ENCODE measurements around the gene RIPOR3.
"Not testable (repeated sequence)": the region's sequence is repeated elsewhere in the genome, so short reads cannot be mapped to it uniquely, and the experiment has no call there.

RIPOR3 gene

DNA sequence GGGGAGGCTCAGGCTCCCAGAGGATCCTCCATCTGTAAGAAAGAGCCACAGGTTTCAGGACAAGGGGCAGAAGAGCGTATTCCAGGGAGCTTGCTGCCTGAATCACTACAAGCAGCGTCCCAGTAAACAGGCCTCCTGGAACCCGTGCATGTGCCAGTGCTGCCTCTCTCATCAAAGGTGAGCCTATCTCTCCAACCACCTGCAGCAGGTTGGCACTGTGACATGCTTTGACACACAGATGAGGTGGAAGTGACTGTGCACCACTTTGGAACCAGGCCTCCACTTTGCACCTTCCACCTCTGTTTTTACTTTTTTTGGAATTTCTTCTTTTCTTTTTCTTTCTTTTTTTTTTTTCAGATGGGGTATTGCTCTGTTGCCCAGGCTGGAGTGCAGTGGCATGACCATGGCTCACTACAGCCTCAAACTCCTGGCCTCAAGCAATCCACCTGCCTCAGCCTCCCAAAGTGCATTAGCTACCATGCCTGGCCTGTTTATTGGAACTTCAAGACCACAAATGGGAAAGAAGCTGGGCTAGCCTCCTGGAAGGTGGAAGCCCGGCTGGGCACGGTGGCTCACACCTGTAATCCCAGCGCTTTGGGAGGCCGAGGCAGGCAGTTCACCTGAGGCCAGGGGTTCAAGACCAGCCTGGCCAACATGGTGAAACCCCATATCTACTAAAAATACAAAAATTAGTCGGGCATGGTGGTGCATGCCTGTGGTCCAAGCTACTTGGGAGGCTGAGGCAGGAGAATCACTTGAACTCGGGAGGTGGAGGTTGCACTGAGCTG lies 12.5 kb upstream of the RIPOR3 start:
- not testable (repeated sequence) for DNase-seq (ENCODE audit: low read depth)

DNA sequence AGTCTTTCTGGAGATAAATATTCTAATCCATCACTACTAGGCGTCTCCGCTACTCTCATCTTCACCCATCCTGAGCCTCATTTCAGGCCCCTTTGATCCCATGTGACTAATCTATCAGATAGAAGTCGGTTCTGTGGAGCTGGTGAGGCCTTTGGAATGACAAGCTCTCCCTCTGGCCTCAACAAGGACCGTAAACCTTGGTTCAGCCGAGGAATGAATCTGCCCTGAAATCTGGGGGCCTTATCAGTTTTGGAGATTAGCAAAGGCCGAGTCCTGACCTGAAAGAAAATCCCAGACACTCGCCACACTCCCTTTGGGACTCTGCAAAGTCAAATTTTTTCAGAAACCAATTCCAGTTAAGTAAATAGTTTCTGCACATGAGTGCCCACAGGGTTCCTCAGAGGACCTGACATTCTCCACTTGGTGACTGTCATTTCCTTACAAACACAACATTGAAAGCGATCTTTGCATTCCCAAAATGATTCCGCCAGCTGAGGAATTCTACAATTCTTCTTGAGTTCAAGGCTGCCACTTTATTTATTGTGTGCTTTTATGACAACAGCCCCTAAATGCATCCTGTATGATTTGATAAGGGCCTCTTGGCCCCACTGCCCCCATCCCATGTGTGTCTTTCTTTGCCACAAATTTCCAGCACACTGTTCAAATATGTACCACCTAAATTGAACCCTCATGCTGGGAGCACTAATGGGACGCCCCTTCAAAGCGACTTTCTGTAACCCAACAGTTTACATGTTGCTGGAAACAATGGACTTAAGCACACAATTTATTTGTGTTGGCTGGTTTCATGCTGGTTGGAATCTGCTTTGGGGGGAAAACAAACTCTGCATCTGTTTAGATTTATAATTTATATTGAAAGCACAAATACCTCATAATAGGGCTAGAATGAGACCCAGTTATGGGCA lies 10.0 kb upstream of the RIPOR3 start:
- no peak for DNase-seq (ENCODE audit: low read depth)

DNA sequence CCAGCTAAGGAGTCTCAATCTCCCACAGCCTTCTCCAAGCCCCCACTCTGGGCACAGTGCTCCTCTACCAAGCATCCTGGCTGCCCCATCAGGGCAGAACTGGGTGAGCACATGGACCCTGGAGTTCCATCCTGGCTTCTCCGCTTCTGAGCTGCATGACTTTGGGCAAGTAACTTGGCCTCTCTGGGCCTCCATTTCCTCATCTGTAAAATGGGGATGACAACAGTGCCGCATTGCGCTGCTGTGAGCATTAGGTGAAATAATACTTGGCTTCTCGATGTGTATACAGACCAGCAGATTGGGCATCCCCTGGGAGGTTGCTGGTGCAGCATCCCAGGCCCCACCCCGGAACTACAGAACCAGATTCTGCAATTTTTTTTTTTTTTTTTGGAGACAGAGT lies 8.3 kb upstream of the RIPOR3 start:
- no peak for DNase-seq (ENCODE audit: low read depth)

DNA sequence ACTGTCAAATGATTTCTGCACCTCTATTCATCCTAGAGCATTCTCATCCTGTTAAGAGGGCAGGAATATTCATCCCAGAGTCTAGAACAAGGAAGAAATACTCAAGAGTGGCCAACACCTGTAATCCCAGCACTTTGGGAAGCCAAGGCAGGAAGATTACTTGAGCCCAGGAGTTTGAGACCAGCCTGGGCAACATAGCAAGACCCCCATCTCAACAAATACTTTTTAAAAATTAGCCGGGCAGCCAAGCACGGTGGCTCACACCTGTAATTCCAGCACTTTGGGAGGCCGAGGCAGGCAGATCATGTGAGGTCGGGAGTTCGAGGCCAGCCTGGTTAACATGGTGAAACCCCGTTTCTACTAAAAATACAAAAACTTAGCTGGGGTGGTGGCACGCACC lies 6.9 kb upstream of the RIPOR3 start:
- not testable (repeated sequence) for DNase-seq (ENCODE audit: low read depth)

DNA sequence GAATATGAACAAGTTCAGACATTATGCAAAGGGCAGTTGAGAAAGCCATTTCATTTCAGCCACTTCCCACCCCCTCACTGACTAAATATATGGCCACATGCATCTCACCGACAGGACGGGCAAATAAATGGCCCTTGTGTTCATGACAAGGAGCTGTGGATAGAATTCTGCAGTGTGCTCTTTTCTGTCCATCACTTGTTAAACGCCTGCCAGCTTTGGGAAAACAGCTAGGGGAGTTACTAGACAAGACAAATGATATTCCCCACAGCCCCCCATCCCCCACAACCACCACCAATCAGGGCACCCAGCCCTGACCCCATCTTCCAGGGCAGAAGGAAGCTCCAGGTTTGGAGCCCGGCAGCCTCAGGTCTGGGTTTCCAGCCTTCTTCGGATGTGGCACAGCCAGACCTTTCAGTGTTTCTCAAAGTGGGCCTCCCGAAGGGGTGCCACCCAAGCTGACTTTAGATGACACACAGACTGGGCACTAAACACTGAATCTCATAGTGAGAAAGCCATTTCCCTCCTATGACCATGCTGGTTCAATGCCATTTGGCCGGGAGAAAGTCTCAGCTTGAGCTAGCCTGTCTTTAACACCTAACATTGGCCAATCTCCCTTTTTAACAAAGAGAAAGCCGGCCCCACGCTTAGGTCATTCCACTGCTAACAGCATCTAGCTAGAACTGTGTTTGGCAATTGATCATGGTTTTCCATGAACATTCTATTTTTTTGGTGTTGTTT lies 4.0 kb upstream of the RIPOR3 start:
- DNase-seq (ENCODE audit: low read depth) = no peak

DNA sequence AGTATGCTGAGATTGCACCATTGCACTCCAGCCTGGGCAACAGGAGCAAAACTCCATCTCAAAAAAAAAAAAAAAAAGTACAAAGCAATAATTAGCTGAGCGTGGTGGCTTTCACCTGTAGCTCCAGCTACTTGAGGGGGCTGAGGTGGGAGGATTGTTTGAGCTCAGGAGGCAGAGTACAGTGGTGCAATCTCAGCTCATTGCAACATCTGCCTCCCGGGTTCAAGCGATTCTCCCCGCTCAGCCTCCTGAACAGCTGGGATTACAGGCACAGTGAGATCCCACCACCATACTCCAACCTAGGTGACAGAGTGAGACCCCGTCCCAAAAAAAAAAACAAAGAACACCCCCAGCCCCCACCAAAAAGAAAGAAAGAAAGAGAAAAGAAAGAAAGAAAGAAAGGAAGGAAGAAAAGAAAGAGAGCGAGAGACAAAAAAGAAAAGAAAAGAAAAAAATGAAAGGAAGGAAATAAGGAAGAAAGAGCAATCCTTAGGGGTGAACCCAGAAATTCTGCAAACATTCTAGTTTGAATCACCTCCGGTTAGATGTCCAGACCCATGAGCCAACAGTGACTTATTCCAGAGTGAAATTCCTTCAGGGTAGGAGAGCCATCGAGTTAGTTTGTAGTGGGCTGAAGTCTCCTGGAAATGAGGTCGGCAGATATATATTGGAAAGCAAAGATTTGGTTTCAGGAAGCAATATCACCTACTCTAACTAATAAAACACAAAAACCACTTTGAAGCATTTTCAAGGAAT lies 3.2 kb upstream of the RIPOR3 start:
- no peak for DNase-seq (ENCODE audit: low read depth)

DNA sequence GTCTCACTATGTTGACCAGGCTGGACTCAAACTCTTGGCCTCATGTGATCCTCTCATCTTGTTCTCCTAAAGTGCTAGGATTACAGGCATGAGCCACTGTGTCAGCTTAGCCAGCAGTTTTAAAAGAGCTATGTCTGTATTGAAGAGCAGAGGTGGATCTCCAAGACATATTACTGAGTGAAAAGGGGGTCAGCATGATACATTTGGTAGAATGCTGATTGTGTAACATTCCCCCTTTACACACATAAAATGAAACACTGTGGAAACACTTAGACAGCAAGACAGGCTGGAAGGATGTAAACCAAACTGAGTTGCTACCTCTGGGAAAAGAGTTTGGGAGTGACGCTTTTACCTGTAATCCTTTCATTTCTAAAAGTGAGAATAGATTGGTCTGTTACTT lies 1.7 kb upstream of the RIPOR3 start:
- no peak for DNase-seq (ENCODE audit: low read depth)

DNA sequence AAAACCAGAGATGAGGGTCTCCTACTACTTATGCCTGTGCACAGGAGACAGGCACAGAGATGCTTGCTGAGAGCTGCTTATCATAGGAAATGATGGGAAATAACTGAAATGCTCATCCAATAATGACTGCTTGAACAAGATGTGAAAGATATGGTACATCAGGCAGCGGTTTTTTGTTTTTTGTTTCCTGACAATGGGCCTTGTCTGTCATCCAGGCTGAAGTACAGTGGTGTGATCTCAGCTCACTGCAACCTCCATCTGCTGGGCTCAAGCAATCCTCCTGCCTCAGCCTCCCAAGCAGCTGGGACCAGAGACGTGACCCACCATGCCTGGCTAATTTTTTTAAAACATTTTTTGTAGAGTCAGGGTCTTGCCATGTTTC lies 1.2 kb upstream of the RIPOR3 start:
- no peak for DNase-seq (ENCODE audit: low read depth)

DNA sequence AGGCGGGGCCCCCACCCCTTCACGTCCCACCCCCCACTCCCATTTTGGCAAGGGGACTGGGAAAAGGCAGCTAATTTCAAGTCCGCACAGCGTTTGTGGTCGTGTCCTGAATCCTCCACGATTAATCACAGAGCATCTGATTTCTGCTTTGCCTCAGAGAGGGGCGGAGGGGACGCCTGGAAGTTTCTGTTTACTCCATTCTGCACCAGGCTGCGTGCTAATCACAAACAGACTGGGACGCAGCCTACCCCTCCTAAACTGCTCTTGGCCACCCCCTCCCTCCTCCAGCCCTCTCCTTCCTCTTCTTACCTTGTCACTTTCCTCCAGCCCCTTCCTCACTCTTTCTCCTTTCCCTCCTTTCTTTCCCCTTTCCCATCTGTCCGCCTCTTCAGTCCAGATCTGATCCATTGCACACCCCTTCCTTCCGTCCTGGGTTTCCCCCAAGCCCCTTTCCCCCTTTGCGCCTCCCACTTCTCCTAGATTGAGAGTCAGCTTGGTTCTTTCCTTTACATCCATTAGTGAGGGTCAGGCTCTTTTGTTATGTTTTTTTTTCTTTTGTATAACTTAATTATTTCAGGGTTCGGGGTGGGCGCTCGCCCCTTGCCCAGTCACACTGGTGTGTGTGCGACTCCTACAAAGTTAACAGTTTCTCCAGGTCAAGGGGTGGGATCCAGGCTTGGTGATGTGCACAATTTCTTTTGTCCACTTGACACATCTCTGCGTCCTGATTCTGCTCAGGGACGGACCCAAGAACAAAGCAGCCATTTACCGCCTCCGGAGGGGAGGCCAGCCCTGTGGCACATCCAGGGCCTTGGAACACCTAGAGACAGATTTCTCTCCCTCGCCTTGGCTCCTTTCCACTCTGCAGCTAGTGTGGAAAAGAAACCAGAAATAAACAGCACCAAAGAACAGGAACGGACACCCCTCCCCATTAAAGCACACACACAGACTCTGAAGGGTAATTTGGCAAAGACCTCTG lies 520 bp upstream of the RIPOR3 start:
- DNase-seq (ENCODE audit: low read depth) = no peak

DNA sequence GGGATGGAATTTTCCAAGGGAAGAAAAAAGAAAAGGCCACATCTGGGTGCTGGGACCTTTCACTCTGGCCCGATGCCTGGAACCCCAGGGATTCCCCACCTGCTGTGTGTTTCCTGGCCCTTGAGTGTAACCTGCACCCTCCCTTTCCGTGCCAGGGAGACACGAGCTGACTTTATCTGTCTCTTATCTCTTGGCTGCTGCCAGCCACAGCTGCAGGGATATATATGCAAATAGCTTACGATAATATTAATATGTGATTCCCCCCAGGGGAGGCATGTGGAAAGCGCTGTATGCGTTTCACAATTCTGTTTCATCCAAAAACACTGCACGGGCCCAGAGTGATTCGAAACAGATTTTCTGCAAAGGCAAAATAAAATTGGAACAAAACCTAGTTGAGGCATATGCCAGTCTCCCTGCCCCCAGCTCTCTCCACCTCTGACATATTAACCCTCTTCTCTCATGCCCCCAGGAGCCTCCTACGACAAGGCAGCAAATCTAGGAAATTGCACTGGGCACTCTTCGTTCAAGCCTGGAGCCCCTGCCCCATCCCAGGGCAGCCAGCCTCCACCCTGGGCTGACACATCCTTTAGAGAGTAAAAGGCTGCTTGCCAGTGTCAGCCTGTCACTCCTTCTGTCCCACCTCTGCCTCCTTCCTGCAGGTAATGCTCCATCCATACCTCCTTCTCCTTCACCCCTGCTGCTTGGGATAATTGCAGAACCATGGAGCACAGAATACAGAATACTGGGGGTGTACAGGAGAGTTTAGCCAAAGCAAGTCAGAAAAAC lies 1.3 kb downstream of the RIPOR3 start:
- no peak for DNase-seq (ENCODE audit: low read depth)

DNA sequence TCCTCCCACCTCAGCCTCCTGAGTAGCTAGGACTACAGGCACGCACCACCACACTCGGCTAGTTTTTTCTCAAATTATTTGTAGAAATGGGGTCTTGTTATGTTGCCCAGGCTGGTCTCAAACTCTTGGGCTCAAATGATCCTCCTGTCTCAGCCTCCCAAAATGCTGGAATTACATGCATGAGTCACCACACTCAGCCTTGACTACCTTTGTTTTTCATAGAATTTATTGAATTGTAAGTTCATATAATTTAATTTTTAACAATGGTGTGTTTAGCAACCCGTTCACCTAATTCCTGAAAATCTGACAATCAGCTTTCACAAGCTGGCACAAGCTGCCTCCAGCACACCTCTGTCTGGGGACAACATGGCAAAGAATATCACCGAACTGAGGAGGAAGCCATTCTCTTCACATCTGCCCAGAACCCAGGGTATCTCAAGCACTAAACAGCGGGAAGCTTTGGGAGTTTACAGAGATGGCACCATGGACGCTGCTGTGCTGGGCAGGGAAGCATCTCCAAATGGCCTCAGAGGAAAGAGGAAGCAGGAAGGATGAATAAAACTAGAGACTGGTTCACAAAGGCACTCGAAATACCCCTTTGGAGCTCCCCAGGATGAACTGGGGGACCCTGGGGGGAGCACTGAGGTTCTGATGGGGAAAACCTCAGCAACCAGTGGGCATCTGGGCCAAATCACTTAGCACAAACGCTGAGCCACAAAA lies 2.9 kb downstream of the RIPOR3 start:
- DNase-seq (ENCODE audit: low read depth) = no peak

DNA sequence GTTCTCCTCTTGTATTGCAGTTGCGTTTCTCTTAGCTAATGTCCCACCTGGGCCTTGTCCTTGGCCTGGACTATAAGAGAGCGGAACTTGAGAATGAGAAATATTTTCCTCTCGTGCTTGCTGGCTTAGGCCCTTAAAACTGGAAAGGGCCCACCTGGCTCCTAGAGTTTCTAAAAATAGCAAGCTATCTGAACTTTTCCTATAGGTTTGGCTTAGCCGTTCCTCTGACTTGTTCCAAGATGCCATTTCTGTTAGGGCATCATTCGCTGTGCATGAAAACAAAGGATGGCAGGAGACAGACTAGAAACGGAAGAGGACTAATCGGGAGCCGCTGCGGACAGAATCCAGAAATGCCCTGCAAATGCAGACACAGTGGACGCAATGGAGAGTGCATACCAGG lies 4.5 kb downstream of the RIPOR3 start:
- no peak for DNase-seq (ENCODE audit: low read depth)

DNA sequence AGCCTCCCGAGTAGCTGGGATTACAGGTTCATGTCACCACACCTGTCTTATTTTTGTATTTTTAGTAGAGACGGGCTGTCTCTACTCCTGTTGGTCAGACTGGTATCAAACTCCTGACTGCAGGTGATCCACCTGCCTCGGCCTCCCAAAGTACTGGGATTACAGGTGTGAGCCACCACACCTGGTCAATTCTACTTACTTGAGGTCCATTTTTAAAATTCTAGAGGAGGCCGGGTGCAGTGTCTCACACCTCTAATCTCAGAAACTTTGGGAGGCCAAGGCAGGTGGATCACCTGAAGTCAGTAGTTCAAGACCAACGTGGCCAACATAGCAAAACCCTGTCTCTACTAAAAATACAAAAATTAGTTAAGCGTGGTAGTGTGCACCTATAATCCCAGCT lies 7.8 kb downstream of the RIPOR3 start:
- DNase-seq (ENCODE audit: low read depth) = no peak

DNA sequence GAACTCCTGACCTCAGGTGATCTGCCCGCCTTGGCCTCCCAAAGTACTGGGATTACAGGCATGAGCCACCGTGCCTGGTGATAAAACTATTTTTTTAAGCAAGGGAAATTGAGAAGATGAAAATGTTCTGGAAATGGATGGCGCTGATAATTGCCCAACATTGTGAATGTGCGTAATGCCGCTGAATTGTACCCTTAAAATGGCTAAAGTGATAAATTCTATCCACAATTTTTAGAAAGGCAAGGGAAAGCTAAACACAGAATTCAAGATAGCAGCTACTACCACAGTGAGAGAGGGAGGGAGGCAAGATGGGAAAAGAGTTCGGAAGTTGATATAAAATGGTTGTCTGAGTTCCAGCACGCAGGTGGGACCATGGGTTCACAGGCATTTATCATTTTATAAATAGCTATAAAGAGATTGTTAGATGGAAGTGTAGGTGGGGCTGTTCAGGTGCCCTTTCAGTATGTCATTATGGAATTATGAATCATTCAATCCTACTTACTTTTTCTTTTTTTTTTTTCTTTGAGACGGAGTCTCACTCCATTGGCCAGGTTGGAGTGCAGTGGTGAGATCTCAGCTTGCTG lies 8.3 kb downstream of the RIPOR3 start:
- no peak for DNase-seq (ENCODE audit: low read depth)

DNA sequence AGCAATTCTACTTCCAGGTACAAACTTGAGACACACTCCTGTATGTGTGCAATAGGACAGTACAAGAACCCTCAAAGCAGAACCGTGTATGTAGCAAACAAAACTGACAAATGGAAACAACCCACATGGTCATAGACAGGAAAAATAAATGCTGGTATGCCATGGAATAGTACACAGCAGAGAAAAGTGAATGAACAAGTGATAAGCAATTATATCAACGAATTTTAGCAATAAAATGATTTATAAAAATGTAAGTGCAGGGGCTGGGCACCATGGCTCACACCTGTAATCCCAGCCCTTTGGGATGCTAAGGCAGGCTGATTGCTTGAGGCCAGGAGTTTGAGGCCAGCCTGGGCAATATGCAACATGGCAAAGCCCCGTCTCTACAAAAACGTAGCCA lies 9.3 kb downstream of the RIPOR3 start:
- DNase-seq (ENCODE audit: low read depth) = no peak

DNA sequence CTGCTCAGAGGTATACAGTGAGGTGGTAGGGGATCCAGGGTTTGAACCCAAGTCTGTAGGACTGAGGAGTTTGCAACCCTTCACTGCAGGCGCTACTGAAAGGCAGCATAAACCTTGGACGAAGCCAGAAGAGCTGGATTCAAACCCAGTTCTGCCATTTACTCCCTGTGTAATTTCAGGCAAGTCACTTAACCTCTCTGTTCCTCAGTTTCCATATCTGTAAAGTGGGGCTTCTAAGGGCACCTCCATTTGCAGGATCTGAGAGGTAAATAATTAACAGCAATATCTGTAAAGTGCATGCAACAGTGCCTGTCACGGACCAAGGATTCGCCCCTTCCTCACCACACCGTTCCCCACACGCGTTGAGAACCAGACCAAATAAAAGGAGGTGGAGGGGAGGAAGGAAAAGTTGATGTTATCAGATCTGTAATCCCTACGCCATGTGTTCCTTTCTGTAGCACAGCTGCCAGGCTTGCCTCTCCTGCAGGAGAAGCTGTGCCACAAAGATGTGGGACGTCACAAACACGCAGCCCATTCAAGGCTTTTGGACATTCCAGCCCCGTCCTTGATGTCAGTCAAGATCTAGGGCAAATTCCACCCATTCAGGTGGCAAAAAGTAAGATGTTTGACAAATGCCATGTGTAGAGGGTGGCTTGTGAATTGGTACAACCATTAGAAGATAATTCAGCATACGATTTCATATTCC lies 9.8 kb downstream of the RIPOR3 start:
- no peak for DNase-seq (ENCODE audit: low read depth)

DNA sequence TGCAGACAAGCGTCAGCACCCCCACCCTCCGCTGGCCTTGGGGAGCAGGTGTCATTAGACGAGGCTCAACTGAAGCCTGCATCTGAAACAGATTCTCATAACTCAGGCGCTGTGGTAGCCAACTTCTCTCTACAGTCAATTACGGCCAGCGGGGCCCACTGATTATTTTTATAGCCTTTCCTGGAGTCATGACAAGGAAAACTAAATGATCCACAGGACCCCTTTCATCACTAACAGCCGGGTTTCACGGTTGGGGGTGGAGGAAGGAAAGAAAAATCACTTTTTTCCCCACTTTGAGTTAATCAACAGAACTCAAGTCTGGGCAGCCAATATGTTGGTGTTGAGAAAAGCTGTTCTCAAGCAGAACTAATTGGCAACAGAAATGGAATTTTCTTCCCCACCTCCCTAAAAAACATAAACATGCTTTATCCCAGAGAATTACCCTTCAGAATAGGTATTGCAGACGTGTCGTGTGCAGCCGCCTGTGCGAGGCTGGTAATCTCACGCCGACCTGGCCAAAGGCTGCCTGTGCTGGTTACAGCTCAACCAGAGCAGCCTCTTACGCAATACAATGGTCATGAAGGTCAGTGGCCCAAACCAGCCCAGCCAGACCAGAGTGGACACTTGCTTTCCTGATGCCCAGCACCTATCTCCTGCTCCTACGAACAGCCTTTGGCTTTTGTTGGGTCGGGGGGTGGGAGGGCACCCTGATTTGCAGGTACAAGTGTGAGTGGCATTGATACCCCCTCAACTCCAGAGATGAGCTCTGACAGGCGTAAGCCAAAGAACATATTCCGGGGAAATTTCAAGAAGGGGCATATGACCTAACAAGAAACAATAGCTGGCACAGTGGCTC lies 11.0 kb downstream of the RIPOR3 start:
- DNase-seq (ENCODE audit: low read depth) = no peak

Measured in activated T-helper 1 cell treated with Interleukin-2 at 50 U/mL for 16 hours (primary cell).